GM13976 (cell line): ENCODE data around the gene CNKSR2.

Experiments
- DNase-seq: peaks from one replicate; pipeline ENCODE4 v3.0.0; 2012; ENCODE audit warnings: low spot score
- in situ Hi-C: fragments of 300-500 bp; cut with MboI; formaldehyde crosslinking; loops from one replicate; pipeline ENCODE4 v1.12.0; 2022; ENCODE audit warnings: low sequenced_read_pairs, mixed read lengths, inconsistent platforms; ENCODE audit not compliant: unreplicated experiment
- TF ChIP-seq, protein P1 (sequence below): IDR thresholded peaks from 2 replicates; pipeline ENCODE4 v1.5.1; 2012; ENCODE audit warnings: borderline replicate concordance, mild to moderate bottlenecking; ENCODE audit not compliant: insufficient read depth; ENCODE audit errors: extremely low read depth, missing control alignments, control extremely low read depth

CNKSR2 gene

DNA sequence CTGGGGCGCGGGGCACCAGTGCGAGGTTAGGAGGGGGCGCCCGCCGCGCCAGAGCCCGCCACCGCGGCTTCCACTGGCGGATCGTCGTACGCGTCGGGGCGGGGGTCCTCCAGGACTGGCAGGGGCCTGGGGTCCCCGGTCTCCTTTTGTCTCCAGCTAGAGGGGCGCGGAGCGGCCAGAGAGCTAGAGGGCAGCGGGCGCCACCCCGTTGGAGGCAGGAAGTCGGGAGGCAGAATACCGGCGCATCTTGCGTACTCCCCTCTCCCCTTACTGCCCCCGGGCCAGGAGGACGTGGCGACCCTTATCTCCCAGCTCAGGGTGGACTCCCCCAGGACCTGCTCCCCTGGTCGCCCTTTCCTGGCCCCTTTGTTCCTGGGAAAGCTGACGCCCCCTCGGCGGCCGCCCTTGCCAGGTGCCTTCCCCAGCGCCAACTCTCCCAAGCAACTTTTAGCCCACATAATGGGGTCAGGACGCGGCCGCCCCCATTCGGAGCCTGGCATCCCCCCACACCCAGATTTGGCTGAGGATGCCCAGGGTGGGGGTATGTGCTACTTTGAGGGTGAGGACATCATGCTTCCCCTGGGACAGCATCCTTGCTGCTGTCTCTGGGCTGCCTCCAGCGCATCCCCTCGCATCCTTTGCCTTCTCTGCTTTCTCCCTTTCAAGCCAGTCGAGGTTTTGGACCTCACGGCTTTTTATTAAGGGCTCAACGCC lies 933 bp downstream of the CNKSR2 start:
- TF ChIP-seq, protein P1, sequence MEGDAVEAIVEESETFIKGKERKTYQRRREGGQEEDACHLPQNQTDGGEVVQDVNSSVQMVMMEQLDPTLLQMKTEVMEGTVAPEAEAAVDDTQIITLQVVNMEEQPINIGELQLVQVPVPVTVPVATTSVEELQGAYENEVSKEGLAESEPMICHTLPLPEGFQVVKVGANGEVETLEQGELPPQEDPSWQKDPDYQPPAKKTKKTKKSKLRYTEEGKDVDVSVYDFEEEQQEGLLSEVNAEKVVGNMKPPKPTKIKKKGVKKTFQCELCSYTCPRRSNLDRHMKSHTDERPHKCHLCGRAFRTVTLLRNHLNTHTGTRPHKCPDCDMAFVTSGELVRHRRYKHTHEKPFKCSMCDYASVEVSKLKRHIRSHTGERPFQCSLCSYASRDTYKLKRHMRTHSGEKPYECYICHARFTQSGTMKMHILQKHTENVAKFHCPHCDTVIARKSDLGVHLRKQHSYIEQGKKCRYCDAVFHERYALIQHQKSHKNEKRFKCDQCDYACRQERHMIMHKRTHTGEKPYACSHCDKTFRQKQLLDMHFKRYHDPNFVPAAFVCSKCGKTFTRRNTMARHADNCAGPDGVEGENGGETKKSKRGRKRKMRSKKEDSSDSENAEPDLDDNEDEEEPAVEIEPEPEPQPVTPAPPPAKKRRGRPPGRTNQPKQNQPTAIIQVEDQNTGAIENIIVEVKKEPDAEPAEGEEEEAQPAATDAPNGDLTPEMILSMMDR, result no peak
- DNase-seq, result peak; percentile 20
- in situ Hi-C loops, result no loop called here

GRCh38 chrX:21375708-21376009 lies 1.4 kb downstream of the CNKSR2 start:
- TF ChIP-seq, protein P1, result no peak
- no peak for DNase-seq
- in situ Hi-C loops, result no loop called here

- DNase-seq, result no peak
- TF ChIP-seq, protein P1, result no peak
- in situ Hi-C loops, result no loop called here
These were observed 2.4 kb downstream of the CNKSR2 start for GRCh38 chrX:21376636-21377035.

DNA sequence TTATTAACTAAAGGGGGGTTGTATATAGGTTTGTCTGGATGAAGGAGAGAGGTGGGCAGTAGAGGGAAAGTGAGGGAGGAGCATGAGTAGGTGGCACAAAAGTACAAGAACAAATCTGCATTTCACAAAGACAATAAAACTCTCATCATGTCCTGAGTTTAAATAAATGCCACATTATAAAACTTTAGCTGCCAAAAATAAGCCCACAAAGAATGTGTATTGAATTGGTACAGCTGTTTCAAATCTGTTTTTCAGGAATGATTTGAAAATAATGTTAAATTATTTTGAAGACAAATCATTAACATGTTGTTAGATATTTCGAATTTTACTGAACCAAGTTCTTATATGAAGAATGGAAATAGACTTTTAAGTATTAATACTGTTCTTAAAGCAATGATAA lies 5.8 kb downstream of the CNKSR2 start:
- in situ Hi-C loops, result no loop called here
- TF ChIP-seq, protein P1, result no peak
- DNase-seq, result no peak

DNA sequence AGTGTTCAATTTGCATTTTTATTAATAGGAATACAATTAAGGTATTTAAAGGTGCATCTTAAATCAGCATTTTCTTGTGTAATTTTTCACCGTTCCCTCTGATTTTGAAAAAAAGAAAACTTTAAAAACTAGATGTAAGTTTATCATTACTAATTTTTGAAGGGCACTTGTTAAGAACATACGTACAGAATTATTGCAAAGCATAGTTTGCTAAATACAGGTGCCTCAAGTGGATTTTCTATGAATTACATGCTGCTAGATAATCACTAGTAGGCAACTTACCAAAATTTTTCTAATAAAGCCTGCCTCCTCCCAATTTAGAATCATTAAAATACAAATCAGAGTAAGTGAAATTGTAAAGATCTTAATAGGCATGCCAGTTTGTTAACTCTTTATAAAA lies 8.5 kb downstream of the CNKSR2 start:
- TF ChIP-seq, protein P1, result no peak
- DNase-seq, result no peak
- in situ Hi-C loops, result no loop called here

GRCh38 chrX:21383546-21383945 lies 9.3 kb downstream of the CNKSR2 start:
- DNase-seq, result no peak
- in situ Hi-C loops, result no loop called here
- TF ChIP-seq, protein P1, result no peak

DNA sequence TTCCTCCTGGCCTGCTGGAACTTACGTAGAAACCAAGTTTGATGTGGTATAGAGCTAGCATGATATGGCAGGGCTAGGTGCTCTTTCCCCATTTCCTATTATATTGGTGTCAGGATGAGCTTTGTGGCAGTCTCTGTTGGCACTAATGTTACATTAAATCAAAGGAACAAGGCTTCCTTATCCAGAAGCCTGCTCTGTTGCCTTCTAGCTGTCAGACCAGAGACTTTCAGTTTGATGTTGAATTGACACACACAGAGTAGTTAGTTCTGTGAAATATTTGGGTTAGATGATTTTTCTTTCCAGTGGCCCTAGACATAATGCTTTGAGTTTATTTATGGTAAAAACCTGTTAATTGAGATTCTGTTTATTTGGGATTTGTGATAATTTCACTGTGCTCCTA lies 10.0 kb downstream of the CNKSR2 start:
- TF ChIP-seq, protein P1, result no peak
- DNase-seq, result no peak
- in situ Hi-C loops, result no loop called here
